H1 (cell line): ENCODE results near the gene SLC39A9. TPM values are rescaled to one million over a fixed set of nuclear protein-coding genes. Genes with fewer than 3 reads are reported as not detected.

Source experiments
- CTCF ChIA-PET: fragments of 300-600 bp; sonication (Branson Sonifier 250); formaldehyde crosslinking; loops from one replicate; lab custom pipeline; 2021; ENCODE audit not compliant: partially characterized antibody; lab: Charles Lee
- POLR2A ChIA-PET: fragments of 300-600 bp; sonication (Branson Sonifier 250); formaldehyde crosslinking; loops from one replicate; lab custom pipeline; 2021; ENCODE audit warnings: inconsistent platforms; ENCODE audit not compliant: partially characterized antibody; lab: Charles Lee
- DNase-seq, 2 experiments: peaks; one replicate each; pipeline versions ENCODE4 v3.0.0 to v3.0.0-alpha.2; 2010 to 2022; ENCODE audit warnings: low spot score in 2 of 2, low read depth in 1 of 2, mixed read lengths in 1 of 2
- FAIRE-seq: peaks from 2 replicates; lab custom pipeline; 2011; peaks lifted over from hg19 to GRCh38; lab: Jason Lieb, UNC
- H2AFZ ChIP-seq: 2 replicates; pipeline ENCODE4 v1.8.1; 2012; ENCODE audit warnings: low read length, inconsistent platforms
- H2AK5ac ChIP-seq: 2 replicates; pipeline ENCODE4 v1.6.1; 2013; ENCODE audit warnings: low read depth, low read length
- H2BK120ac ChIP-seq: replicated peaks from 2 replicates; pipeline ENCODE3; 2013; ENCODE audit warnings: low read depth, low read length, inconsistent platforms
- H2BK12ac ChIP-seq: 2 replicates; pipeline ENCODE4 v1.6.1; 2013; ENCODE audit warnings: low read depth, low read length
- H2BK15ac ChIP-seq: 2 replicates; pipeline ENCODE4 v1.6.1; 2013; ENCODE audit warnings: low read length
- H2BK20ac ChIP-seq: 2 replicates; pipeline ENCODE4 v1.6.1; 2013; ENCODE audit warnings: low read length
- H2BK5ac ChIP-seq: 2 replicates; pipeline ENCODE4 v1.6.1; 2013; ENCODE audit warnings: low read depth, low read length
- H3K14ac ChIP-seq: 2 replicates; pipeline ENCODE4 v1.6.1; 2013; ENCODE audit warnings: inconsistent platforms; ENCODE audit not compliant: insufficient read length
- H3K18ac ChIP-seq: 2 replicates; pipeline ENCODE4 v1.6.1; 2013; ENCODE audit warnings: low read length; ENCODE audit errors: extremely low read depth
- H3K23ac ChIP-seq: 2 replicates; pipeline ENCODE4 v1.6.1; 2013; ENCODE audit warnings: inconsistent platforms; ENCODE audit not compliant: insufficient read length
- H3K23me2 ChIP-seq: 2 replicates; pipeline ENCODE4 v1.6.1; 2013; ENCODE audit warnings: low read depth, low read length
- H3K27ac ChIP-seq: 2 replicates; pipeline ENCODE4 v1.6.1; 2011; ENCODE audit warnings: low read depth, low read length, inconsistent platforms
- H3K27me3 ChIP-seq, 4 experiments: replicated peaks in 1 of 4; 1 replicate in 1 of 4; 2 replicates in 3 of 4; pipeline versions ENCODE4 v1.6.1 to v1.8.1; 2011 to 2013; ENCODE audit warnings: low read length in 3 of 4, mild to moderate bottlenecking in 3 of 4, inconsistent platforms in 2 of 4, mixed read lengths in 2 of 4, moderate library complexity in 1 of 4; ENCODE audit not compliant: control insufficient read depth in 3 of 4, insufficient read depth in 3 of 4; ENCODE audit errors: extremely low read depth in 1 of 4
- H3K36me3 ChIP-seq, 4 experiments: 2 replicates each; pipeline versions ENCODE4 v1.6.1 to v1.8.1; 2011 to 2013; ENCODE audit warnings: mild to moderate bottlenecking in 4 of 4, low read length in 3 of 4, moderate library complexity in 2 of 4, control low read depth in 1 of 4, inconsistent platforms in 1 of 4; ENCODE audit not compliant: insufficient read depth in 4 of 4, control insufficient read depth in 2 of 4
- H3K4ac ChIP-seq: replicated peaks from 2 replicates; pipeline ENCODE3; 2013; ENCODE audit warnings: low read length, low read depth, mixed read lengths, inconsistent platforms; ENCODE audit not compliant: insufficient read length
- H3K4me1 ChIP-seq, 4 experiments: replicated peaks in 1 of 4; 1 replicate in 1 of 4; 2 replicates in 3 of 4; pipeline versions ENCODE4 v1.6.1 to v1.8.1; 2011 to 2013; ENCODE audit warnings: low read length in 3 of 4, inconsistent platforms in 2 of 4, mixed read lengths in 1 of 4; ENCODE audit not compliant: insufficient read depth in 4 of 4, control insufficient read depth in 3 of 4
- H3K4me2 ChIP-seq, 2 experiments: 2 replicates each; pipeline versions ENCODE4 v1.6.1 to v1.8.1; 2011 to 2013; ENCODE audit warnings: low read depth in 2 of 2, low read length in 2 of 2, control low read depth in 1 of 2, inconsistent platforms in 1 of 2, mild to moderate bottlenecking in 1 of 2; ENCODE audit not compliant: insufficient read depth in 1 of 2
- H3K4me3 ChIP-seq, 4 experiments: fragments of 200-600, 300-600 bp in 1 of 4; sonication (generic), shearing (Covaris generic), sonication (Bioruptor Twin) in 1 of 4; 2 replicates each; pipeline versions ENCODE4 v1.5.1 to v1.8.1; 2011 to 2016; ENCODE audit warnings: low read length in 4 of 4, low read depth in 3 of 4, control low read depth in 2 of 4, inconsistent platforms in 2 of 4, mild to moderate bottlenecking in 2 of 4, mixed read lengths in 1 of 4, moderate library complexity in 1 of 4; ENCODE audit not compliant: insufficient read depth in 2 of 4; ENCODE audit errors: extremely low read depth in 1 of 4
- H3K56ac ChIP-seq: replicated peaks from 2 replicates; pipeline ENCODE3; 2013; ENCODE audit warnings: low read depth, mild to moderate bottlenecking, mixed read lengths, low read length, inconsistent platforms; ENCODE audit not compliant: insufficient read length
- H3K79me1 ChIP-seq: 2 replicates; pipeline ENCODE4 v1.6.1; 2013; ENCODE audit warnings: low read depth, low read length, control low read depth
- H3K79me2 ChIP-seq, 2 experiments: 2 replicates each; pipeline versions ENCODE4 v1.6.1 to v1.8.1; 2012 to 2013; ENCODE audit warnings: low read length in 2 of 2, mild to moderate bottlenecking in 2 of 2, inconsistent platforms in 1 of 2; ENCODE audit not compliant: insufficient read depth in 2 of 2, control insufficient read depth in 1 of 2
- H3K9ac ChIP-seq, 4 experiments: replicated peaks in 1 of 4; 1 replicate in 1 of 4; 2 replicates in 3 of 4; pipeline versions ENCODE4 v1.6.1 to v1.8.1; 2011 to 2013; ENCODE audit warnings: low read depth in 3 of 4, low read length in 3 of 4, control low read depth in 2 of 4, mild to moderate bottlenecking in 2 of 4, moderate library complexity in 2 of 4, inconsistent platforms in 1 of 4; ENCODE audit errors: extremely low read depth in 1 of 4
- H3K9me3 ChIP-seq, 2 experiments: 2 replicates each; pipeline versions ENCODE4 v1.6.1 to v1.8.1; 2012 to 2013; ENCODE audit warnings: mild to moderate bottlenecking in 2 of 2, moderate library complexity in 2 of 2, control low read depth in 1 of 2, inconsistent platforms in 1 of 2, low read depth in 1 of 2, low read length in 1 of 2, mixed read lengths in 1 of 2; ENCODE audit not compliant: insufficient read depth in 2 of 2
- H4K20me1 ChIP-seq, 2 experiments: replicated peaks in 1 of 2; 2 replicates each; pipeline versions ENCODE3 to v1.8.1; 2011 to 2013; ENCODE audit warnings: inconsistent platforms in 2 of 2, low read length in 2 of 2, mild to moderate bottlenecking in 1 of 2; ENCODE audit not compliant: insufficient read depth in 2 of 2, control insufficient read depth in 1 of 2
- H4K5ac ChIP-seq: 2 replicates; pipeline ENCODE4 v1.6.1; 2013; ENCODE audit warnings: low read length, low read depth, mixed read lengths, inconsistent platforms; ENCODE audit not compliant: insufficient read length
- H4K8ac ChIP-seq: 2 replicates; pipeline ENCODE4 v1.8.0; 2013; ENCODE audit warnings: mild to moderate bottlenecking, moderate library complexity, low read length, inconsistent platforms; ENCODE audit not compliant: insufficient read depth; ENCODE audit errors: extremely low read depth
- H4K91ac ChIP-seq: replicated peaks from 2 replicates; pipeline ENCODE3; 2013; ENCODE audit warnings: low read length, mixed read lengths, inconsistent platforms; ENCODE audit not compliant: insufficient read length
- EGR1 ChIP-seq: IDR thresholded peaks from 2 replicates; pipeline ENCODE4 v1.6.1; 2011; ENCODE audit warnings: low read depth, low read length, borderline replicate concordance
- HDAC6 ChIP-seq: IDR thresholded peaks from one replicate; pipeline ENCODE4 v1.7.1; 2012; ENCODE audit warnings: low read depth, mild to moderate bottlenecking, inconsistent platforms, low read length, moderate library complexity
- ZNF274 ChIP-seq: IDR thresholded peaks from 2 replicates; pipeline ENCODE4 v1.7.0; 2012; ENCODE audit warnings: low read length, borderline replicate concordance; ENCODE audit errors: extremely low read depth
- WGBS, 2 experiments: shearing (Covaris generic) in 1 of 2; methylation state at CpG; one replicate each; pipeline versions ENCODE4 v1.1.6 to v1.1.7; 2013 to 2015; ENCODE audit warnings: low lambda C conversion rate in 2 of 2, mixed read lengths in 2 of 2, inconsistent platforms in 1 of 2, low coverage in 1 of 2, missing lambda C conversion rate in 1 of 2; ENCODE audit not compliant: insufficient replicate concordance in 2 of 2, insufficient coverage in 1 of 2, insufficient read length in 1 of 2; ENCODE audit errors: extremely low coverage in 1 of 2, missing lambda C conversion rate in 1 of 2; 5-methylcytosine and 5-hydroxymethylcytosine counted together
- polyA plus RNA-seq, 7 experiments: library from polyadenylated mRNA; depleted of rRNA in 3 of 7; stranded (reverse) in 5 of 7; unstranded in 2 of 7; fragments of >200 nt in 5 of 7; fragments of 200-250 nt in 2 of 7; gene quantifications; 1 replicate in 5 of 7; 2 replicates in 1 of 7; 4 replicates in 1 of 7; pipeline versions ENCODE4 v1.2.1 to v1.2.3, GENCODE V29; 2011 to 2013; ENCODE audit warnings: missing spikeins in 2 of 7, mixed read lengths in 2 of 7
- total RNA-seq: library from RNA; stranded (reverse); fragmentation: NEBNext Ultra II Directional; extraction: Animal tissue kit (Norgen Biotek cat#: 25700); gene quantifications from 2 replicates; pipeline ENCODE4 v1.2.1, GENCODE V29; 2021

SLC39A9 gene
- total and polyA plus RNA-seq, 2 of the 8 experiments (the other 6 are each of a cell fraction or from before 2014, with no cell fraction given): 31.0 to 44.2 TPM

GRCh38 chr14:69473260-69473659 lies 74.8 kb downstream of the SLC39A9 start:
- no peak overlapping the region for H3K9ac ChIP-seq
- H2BK15ac ChIP-seq: no peak overlapping the region
- DNase-seq (no peak), FAIRE-seq (no peak)
- no peak overlapping the region for H3K56ac ChIP-seq
- ChIA-PET POLR2A (no interaction called here), CTCF (interaction anchor here (2.4 to 3.0 kb wide), 2 partner anchors 9 to 26 kb away, joined by 12 to 24 read pairs; no protein-coding TSS in a partner anchor)
- no peaks in the 10 kb centered on the region for H3K23me2 ChIP-seq
- WGBS, 2 experiments: 66% methylated on average over 3 of the region's 3 CpGs; no CpG with 5 or more reads in 1 of the 2 experiments
- no peaks in the 10 kb centered on the region for H3K27me3 ChIP-seq
- H4K5ac ChIP-seq: no peak overlapping the region
- H3K9me3 ChIP-seq: no peaks in the 10 kb centered on the region
- no peak overlapping the region for H4K91ac ChIP-seq
- no peaks in the 10 kb centered on the region for H3K79me2 ChIP-seq
- H3K4me3 ChIP-seq: no peak overlapping the region
- no peaks in the 10 kb centered on the region for H3K79me1 ChIP-seq
- no peak overlapping the region for H2BK12ac ChIP-seq
- H3K36me3 ChIP-seq: no peaks in the 10 kb centered on the region
- no peak overlapping the region for H3K27ac ChIP-seq
- TF ChIP-seq EGR1 (no peak), HDAC6 (no peak), ZNF274 (no peak)
- H3K14ac ChIP-seq: no peak overlapping the region
- no peak overlapping the region for H3K23ac ChIP-seq
- no peak overlapping the region; a peak in 1 of 4 replicates for H3K4me2 ChIP-seq
- no peak overlapping the region for H4K8ac ChIP-seq
- no peak overlapping the region for H2AFZ ChIP-seq
- no peaks in the 10 kb centered on the region for H3K4me1 ChIP-seq
- no peak overlapping the region for H3K4ac ChIP-seq
- no peak overlapping the region for H2BK20ac ChIP-seq
- H2AK5ac ChIP-seq: no peak overlapping the region
- H2BK5ac ChIP-seq: no peak overlapping the region
- no peak overlapping the region for H2BK120ac ChIP-seq
- no peak overlapping the region for H3K18ac ChIP-seq
- no peaks in the 10 kb centered on the region for H4K20me1 ChIP-seq
